Right ventricle myocardium superior (tissue), 1 donor: ENCODE measurements around the gene MBD5. TPM values are rescaled to one million over a fixed set of nuclear protein-coding genes. Genes with fewer than 3 reads are reported as not detected.

ENCODE experiments used
- ATAC-seq: fragments of 200-7000 bp; cut with Tn5 transposase; one replicate; pipeline ENCODE4 v1.9.1; 2020; ENCODE audit warnings: mild to moderate bottlenecking; ENCODE audit not compliant: poor library complexity
- DNase-seq: peaks from one replicate; pipeline ENCODE4 v3.0.0-alpha.2; 2020
- intact Hi-C: fragments of 100-400 bp; cut with DNase I; formaldehyde crosslinking; loops from one replicate; pipeline ENCODE4 v1.11.2; 2022
- total RNA-seq: library from RNA; stranded (reverse); fragmentation: NEBNext Ultra II Directional; extraction: Animal tissue kit (Norgen Biotek cat#: 25700); gene quantifications from one replicate; pipeline ENCODE4 v1.2.1, GENCODE V29; 2021
- donor health status: DM: no; HTN: yes; CAD: no; lungs with severe emphysema.

MBD5 gene
- total RNA-seq, 1 donor from 2014 or later = 25.5 TPM

DNA sequence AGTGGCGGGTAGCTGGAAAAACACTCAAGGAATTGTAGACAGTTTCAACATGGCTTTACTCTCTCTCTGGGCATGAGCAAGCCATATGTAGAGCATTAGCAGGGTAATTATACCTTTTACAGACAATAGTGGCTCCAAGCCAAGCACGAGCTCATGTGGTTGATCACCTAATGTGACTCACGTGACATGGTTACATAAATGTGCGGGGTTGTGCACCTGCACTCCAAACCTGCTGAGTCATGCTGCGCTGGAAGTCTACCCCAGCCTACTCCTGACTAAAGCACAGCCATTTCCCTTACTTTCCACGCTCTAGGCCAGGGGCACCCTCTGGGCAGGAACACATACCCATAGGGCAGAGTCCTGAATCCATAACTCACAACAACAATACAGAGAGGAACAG is 232.8 kb downstream of the MBD5 start:
- intact Hi-C loops = no loop called here
- DNase-seq (no peak), ATAC-seq (no peak)

DNA sequence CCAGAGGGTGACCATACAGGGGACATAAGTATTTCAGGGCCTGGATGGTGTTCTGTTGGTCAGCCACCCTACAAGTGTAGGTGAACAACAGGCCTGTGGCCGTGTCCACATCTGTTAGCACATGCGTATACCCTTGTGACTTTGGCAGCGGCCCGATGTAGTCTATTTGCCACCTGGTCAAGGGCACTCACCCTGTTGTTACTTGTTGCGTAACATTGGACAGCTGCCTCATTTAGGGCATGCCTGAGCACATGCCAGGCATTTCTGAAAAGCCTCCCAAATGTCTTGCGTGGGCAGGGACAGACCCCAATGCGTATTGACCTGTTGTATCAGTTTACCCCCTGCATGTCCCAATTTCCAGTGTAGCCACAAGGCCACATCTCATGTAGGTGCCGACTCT is 235.0 kb downstream of the MBD5 start:
- DNase-seq = no peak
- ATAC-seq = peak; percentile 63
- intact Hi-C loops = no loop called here

DNA sequence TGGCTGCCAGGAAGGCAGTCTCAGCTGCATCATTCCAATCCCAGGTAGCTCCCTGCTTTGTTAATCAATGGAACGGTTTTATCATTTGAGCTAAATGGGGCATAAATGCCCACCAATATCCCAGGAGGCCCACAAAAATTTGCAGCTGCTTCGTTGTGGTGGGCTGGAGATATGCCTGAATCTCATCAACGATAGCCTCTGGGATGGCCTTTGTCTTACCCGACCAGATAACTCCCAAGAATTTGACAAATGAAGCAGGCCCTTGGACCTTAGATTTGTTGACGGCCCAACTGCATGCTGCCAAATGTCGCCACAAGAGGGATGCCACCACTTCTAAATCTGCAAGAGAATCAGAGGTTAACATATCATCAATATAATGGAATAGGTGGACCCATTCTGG is 236.4 kb downstream of the MBD5 start:
- DNase-seq (no peak), ATAC-seq (no peak)
- intact Hi-C loops = no loop called here

DNA sequence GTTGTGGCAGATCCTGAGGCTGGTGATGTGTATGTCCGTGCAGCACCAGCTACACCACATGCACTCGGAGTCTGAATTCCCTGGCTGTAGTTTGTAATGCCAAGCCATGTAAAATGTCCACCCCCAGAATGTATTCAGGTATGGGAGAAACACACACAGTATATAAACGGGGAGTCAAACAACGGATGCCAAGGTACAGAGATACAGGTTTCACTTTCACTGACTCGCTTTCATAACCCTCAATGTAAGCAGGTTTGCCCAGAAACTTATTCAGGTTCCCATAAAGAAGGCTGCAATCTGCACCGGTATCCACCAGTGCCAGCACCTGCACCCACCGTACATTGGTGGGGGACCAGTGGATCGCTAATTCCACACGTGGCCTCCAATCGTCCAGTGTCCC is 237.2 kb downstream of the MBD5 start:
- no peak for ATAC-seq
- no peak for DNase-seq
- intact Hi-C loops = no loop called here

DNA sequence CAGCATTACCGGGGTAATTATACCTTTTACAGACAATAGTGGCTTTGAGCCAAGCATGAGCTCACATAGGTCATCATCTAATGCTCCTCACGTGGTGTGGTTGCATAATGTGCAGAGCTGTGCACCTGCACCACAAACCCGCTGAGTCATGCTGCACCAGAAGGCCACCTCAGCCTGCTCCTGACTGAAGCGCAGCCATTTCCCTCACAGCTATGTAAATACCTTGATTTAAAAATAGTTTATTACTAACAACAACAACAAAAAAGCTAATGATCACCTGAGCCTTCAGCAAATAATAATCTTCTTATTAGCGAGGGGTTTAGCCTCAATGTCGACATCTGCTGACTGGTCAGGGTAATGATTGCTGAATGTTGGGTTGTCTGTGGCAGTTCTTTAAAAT is 238.8 kb downstream of the MBD5 start:
- DNase-seq = no peak
- intact Hi-C loops = no loop called here
- ATAC-seq = no peak

DNA sequence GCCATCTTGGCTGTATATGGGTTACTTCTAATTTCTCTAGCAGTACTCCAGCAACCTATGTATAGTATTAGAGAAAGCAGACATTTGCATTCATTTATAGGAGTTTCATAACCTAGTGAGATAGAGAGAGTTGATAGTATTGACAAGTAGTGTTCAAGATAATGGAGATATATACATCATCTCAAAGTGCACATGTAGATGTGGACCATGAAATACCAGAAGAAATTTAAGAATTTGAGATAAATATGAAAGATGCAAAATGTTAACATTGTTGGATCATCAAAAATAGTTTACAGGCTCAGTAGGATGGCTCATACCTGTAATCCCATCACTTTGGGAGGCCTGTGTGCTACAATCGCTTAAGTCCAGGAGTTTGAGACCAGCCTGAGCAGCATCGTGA is 243.0 kb downstream of the MBD5 start:
- DNase-seq = no peak
- no peak for ATAC-seq
- intact Hi-C loops = no loop called here

DNA sequence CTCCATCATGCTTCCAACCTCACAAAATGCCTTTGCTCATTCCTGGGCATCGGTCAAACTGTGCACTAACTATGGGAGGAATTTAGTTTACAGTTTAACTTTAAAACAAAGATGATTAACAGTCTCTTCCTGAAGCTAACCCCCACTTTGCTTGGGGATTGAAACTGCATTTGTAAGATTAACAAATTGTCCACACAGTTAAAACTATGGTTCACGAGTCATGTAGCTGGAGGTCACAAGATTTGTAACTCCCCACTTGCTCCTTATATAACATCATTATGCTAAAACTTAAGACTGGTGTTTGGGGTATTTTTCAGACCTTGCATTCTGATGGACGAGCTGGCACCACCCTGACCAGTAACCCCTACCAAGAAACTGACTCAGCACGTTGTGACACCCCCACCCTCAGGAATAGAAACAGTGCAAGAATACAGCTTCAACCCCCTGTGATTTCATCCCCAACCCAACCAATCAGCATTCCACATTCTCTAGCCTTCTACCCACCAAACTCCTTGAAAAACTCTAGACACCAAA is 252.3 kb downstream of the MBD5 start:
- no peak for ATAC-seq
- intact Hi-C loops = no loop called here

DNA sequence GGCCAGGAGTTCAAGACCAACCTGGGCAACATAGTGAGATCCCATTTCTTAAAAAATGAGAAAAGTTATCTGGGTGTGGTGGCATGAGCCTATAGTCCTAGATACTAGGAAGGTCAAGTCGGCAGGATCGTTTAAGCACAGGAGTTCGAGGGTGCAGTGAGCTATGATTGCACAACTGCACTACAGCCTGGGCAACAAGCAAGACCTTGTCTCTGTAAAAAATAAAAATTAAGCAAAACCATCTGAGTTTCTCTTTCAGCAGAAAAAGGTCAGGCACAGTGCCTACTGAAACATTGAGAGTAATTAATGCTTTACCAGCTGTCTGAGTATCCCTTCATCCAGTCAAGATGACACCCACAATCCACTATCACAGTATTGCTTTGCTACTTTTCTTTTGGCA is 258.3 kb downstream of the MBD5 start:
- ATAC-seq (no peak), DNase-seq (no peak)
- intact Hi-C loops = no loop called here

More for the DNA sequence above, 252.3 kb downstream of the MBD5 start:
- DNase-seq = no peak

DNA sequence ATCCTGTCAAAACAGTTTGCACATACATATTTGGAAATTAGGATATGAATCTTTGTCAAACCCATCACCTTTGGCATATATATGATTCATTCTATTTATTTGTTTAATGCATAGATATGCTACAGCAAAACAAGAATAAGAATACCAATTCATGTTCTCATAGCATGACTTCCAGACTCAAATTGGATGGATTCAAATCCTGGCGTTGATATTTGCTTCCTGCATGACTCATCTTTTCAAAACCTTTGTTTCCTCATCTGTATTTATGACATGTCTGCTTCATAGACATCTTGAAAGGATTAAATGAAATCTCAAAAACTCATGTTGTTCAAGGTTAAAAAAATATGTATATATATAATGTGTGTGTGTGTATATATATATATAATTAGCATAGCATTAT is 261.3 kb downstream of the MBD5 start:
- ATAC-seq = no peak

DNA sequence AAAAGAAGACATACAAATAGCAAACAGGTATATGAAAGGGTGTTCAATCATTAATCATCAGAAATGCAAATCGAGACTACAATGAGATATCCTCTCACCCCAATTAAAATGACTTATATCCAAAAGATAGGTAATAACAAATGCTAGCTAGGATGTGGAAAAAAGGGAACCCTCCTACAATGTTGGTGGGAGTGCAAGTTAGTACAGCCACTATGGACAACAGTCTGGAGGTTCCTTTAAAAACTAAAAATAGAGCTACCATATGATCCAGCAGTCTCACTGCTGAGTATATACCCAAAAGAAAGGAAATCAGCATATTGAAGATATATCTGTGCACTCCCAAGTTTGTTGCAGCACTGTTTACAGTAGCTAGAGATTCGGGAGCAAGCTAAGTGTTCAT is 271.5 kb downstream of the MBD5 start:
- intact Hi-C loops = no loop called here
- ATAC-seq (no peak), DNase-seq (no peak)

More for the DNA sequence above, 261.3 kb downstream of the MBD5 start:
- DNase-seq = no peak
- intact Hi-C loops = no loop called here

DNA sequence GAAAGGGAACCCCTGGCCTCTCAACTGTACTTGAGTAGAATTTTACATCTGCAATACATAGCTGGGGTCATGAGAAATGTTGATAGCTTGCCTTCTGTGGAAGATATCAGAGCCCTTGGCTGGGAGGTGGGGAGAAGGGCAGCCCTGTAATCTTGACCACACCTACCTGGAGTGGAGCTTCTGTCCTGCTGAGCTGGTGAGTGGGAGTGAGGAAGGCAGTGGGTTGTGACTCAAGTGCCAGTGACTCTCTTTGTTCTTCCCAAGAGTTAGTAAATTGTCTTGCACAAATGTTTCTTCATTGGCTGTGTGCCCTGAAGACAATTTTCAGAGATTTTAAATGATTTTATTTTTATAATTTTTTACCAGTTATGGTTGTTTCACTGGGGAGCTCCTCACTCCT is 277.3 kb downstream of the MBD5 start:
- DNase-seq = no peak
- intact Hi-C loops = no loop called here
- no peak for ATAC-seq

DNA sequence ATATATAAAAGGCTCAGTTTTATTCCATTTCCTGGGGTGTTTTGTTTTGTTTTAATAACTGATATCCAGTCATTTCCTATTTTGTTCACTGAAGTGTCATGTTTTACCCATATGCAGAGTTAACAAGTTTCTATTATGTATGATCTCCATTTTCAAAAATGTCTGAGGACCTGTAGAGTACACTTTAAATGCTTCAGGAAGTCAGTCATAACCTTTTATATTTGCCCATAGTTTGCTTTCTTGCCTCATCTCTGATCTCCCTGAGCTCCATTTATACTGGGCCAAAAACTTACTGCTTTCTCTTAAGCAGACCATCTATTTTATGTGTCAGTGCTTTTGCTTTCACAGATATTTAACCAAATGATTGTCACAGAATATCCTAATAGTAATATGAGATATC is 278.7 kb downstream of the MBD5 start:
- ATAC-seq (no peak), DNase-seq (no peak)
- intact Hi-C loops = no loop called here

DNA sequence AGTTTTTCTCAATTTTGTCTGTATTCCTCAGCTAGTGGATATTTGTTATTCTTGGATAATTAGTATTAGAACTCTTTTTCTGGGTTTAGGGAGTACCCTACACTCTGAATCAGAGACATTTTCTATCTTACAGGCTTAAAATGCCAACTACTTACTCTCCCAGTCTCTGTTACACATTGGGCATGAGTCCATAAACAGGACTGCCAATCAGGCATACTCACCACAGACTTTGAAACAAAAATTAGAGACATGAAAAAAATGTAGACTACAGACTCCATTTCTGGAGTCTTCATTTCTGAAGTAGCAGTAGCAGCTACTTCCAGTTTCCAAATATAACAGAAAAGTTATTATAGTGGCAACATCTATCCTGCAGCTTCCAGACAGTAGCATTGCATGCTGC is 279.7 kb downstream of the MBD5 start:
- DNase-seq (no peak), ATAC-seq (no peak)
- intact Hi-C loops = no loop called here

DNA sequence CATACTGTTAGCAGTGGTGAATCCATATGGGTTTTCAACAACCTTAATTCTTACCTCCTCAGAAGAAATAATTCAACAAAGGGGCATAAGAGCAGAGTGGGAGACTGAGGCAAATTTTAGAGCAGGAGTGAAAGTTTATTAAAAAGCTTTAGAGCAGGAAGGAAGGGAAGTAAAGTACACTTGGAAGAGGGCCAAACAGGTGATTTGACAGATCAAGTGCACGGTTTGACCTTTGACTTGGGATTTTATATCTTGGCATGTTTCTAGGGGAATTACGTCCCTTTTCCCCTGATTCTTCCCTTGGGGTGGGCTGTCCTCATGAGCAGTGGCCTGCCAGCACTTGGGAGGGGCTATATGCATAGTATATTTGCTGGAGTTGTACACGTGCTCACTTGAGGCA is 280.5 kb downstream of the MBD5 start:
- no peak for DNase-seq
- intact Hi-C loops = no loop called here
- ATAC-seq = no peak

DNA sequence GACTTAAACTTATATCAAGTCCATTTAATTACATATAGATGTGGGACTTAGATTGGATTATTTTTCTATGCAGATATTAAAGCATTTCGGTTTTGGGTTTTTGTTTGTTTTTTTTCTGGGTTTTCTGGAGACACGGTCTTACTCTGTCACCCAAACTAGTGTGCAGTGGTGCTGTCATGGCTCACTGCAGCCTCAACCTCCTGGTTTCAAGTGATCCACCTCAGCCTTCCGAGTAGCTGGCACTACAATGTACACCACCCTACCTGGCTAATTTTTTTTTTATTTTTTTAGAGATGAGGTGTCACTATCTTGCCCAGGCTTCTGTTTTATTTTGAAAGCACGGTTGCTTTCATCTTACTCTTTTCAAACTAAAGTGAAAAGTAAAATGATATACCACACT is 281.6 kb downstream of the MBD5 start:
- DNase-seq (no peak), ATAC-seq (no peak)
- intact Hi-C loops = no loop called here

DNA sequence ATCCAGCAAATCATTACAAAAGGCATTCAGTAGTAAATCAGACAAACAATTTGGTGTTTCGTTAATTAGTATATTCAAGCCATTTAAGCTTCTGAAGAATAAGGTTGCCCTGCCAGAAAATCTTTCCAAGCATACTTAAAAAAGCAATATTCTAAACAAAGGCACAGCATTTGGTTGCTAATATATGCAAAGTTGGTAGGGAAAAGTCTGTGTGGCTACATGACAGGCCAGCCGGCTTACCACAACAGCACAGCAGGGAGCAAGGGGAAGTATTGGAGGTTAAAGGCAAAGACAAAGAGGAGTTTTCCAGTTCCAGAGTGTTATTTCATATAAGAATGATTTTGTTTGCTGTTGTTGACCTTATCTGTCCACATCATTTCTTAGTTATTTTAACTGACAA is 282.3 kb downstream of the MBD5 start:
- intact Hi-C loops = no loop called here
- ATAC-seq (no peak), DNase-seq (no peak)

DNA sequence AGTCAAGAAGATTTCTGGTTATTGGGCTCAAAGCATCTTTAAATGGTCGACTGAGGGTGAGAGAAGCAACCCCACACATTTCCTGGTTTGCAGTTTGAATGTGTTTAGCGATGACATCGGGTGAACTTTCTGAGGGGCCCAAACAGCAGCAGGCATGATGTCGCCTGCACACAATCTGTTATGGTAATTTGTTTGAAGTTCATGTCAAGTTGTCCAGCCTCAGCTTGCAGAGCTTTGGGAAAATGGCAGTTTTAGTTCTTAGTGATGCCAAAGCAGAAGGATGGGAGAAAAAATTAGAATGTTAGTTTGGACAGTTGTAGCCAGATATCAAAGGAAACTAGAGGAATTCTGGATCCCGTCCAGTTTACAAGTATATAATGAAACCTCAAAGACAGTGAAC is 284.6 kb downstream of the MBD5 start:
- ATAC-seq (no peak), DNase-seq (no peak)
- intact Hi-C loops = no loop called here

DNA sequence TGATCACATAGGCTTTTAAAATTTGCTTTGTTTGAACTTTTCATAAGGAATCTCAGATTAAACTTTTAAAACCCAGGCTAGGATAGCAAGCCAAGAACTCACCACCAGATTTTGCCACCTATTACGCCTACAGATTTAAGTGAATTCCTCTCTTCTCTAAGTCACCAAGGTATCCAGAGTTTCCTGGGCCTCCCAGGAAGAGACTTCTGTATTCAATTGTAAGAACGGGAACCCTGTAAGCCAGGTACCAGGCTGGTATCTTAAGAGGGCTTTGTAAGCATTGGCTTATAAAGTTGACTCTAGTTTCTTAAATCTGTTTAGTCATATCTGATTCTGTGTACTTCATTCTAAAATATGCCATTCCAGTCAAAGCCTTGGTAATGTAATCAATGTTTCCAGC is 285.1 kb downstream of the MBD5 start:
- intact Hi-C loops = no loop called here
- no peak for DNase-seq
- no peak for ATAC-seq

DNA sequence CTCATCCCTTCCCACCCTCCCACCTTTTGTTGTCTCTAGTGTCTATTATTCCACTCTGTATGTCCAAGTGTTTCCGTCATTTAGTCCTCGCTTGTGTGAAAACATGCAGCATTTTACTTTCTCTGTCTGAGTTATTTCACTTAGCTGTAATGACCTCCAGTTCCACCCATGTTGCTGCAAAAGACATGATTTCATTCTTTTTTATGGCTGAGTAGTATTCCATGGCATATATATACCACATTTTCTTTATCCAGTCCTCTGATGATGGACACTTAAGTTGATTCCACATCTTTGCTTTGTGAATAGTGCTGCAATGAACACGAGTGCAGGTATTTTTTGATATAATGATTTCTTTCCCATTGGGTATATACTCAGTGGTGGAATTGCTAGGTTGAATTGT is 296.7 kb downstream of the MBD5 start:
- DNase-seq = no peak

DNA sequence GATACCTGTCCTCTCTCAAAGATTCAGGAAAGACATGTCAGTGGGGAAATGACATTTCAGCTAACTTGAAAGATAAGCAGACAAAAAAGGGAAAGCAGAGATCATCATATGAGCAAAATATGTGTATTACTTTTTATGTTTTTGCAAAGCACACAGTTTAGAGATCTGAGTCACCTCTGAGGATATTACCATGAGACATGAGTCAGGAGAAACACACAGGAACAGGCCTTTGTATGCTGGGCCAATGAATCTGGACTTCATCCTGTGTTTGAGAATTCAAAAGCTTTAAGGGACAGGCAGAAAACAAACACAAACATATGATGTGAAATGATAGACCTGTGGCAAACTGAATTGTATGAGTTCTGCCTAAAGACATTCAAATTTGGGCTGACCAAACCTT is 317.6 kb downstream of the MBD5 start:
- ATAC-seq = no peak
- intact Hi-C loops = no loop called here

More for the DNA sequence above, 296.7 kb downstream of the MBD5 start:
- no peak for ATAC-seq
- intact Hi-C loops = no loop called here

DNA sequence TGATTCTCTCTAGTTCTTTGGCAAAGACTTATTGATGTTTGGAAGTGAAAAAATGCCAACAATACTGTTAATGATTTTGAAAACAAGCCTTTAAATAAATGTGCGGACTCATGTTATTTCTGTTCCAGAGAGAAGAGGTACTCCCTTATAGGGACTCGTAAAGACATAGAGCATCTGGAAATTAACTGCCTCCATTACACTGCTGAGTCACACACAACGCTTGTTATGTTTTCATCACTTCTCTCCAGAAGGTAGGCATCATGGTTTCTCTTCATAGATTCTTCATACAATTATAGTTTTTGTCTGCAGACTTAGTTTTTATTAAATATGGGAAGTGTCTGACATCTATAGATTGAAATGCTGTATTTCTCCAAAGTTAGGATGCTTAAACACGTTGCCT is 321.2 kb downstream of the MBD5 start:
- ATAC-seq (no peak), DNase-seq (no peak)
- intact Hi-C loops = no loop called here

More for the DNA sequence above, 317.6 kb downstream of the MBD5 start:
- DNase-seq = no peak

DNA sequence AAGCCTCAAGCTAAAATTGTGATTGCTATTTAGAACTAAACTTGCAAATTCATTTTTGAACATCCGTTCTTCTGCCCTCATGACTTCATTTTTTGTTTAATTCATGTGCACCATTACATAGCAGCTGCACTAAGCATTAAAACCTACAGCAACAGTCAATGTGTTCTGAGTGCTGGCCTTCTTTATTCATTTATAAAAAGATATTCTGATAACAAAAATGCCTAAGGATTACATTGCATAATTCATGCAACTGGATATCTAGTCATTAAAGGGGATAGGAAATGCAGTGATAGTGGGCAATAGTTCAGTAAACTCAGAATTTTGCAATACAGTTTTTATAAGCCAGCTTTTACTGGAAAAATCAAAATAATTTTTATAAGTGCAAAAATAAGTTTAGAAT is 329.3 kb downstream of the MBD5 start:
- intact Hi-C loops = no loop called here
- ATAC-seq = no peak
- DNase-seq = no peak
